Muscle of leg (tissue), 11 donors: Measurements from ENCODE around the gene WDR26. TPM values are rescaled to one million over a fixed set of nuclear protein-coding genes. Genes with fewer than 3 reads are reported as not detected.

Experiments used
- DNase-seq: peaks from one replicate; pipeline ENCODE4 v3.0.0; 2013
- H3K27ac ChIP-seq: one replicate; pipeline ENCODE4 v1.5.1; 2013; ENCODE audit warnings: mild to moderate bottlenecking, low read length, control low read depth
- H3K27me3 ChIP-seq: one replicate; pipeline ENCODE4 v1.6.1; 2013; ENCODE audit warnings: low read length; ENCODE audit not compliant: control insufficient read depth, insufficient read depth
- H3K36me3 ChIP-seq: one replicate; pipeline ENCODE4 v1.6.1; 2013; ENCODE audit warnings: low read length; ENCODE audit not compliant: control insufficient read depth, insufficient read depth
- H3K4me1 ChIP-seq: one replicate; pipeline ENCODE4 v1.6.1; 2013; ENCODE audit warnings: low read length; ENCODE audit not compliant: control insufficient read depth, insufficient read depth
- H3K4me3 ChIP-seq: one replicate; pipeline ENCODE4 v1.5.1; 2013; ENCODE audit warnings: low read length, control low read depth
- H3K9me3 ChIP-seq: replicated peaks from 2 replicates; pipeline ENCODE4 v1.6.1; 2013; ENCODE audit warnings: low read depth, low read length; ENCODE audit not compliant: control insufficient read depth
- WGBS: methylation state at CpG from one replicate; pipeline ENCODE4 v1.1.5; 2013; ENCODE audit warnings: missing lambda C conversion rate; ENCODE audit not compliant: insufficient coverage; 5-methylcytosine and 5-hydroxymethylcytosine counted together
- polyA plus RNA-seq, 8 donors: library from polyadenylated mRNA; unstranded; fragments of 120-200 nt; gene quantifications; one replicate each; pipeline versions ENCODE4 v1.2.1 to v1.2.3, GENCODE V29; 2013; ENCODE audit warnings: inconsistent platforms in 1 of 8, low replicate concordance in 1 of 8; ENCODE audit not compliant: insufficient read length in 8 of 8, insufficient read depth in 1 of 8
- total RNA-seq: library from RNA; stranded (reverse); fragments of 120-200 nt; gene quantifications from one replicate; pipeline ENCODE4 v1.2.4, GENCODE V29; 2013

The WDR26 gene
- total and polyA plus RNA-seq, 9 donors: 39.8 to 77.9 (median 62.6) TPM

GRCh38 chr1:224381880-224382548 is 52.6 kb downstream of the WDR26 start:
- H3K4me1 ChIP-seq: no peaks in the 10 kb centered on the region
- DNase-seq: no peak

GRCh38 chr1:224380003-224380402 is 54.6 kb downstream of the WDR26 start:
- Histone ChIP-seq H3K36me3 (peaks cover 19% of the 10 kb centered on the region), H3K27ac (no peak overlapping the region)

More at GRCh38 chr1:224381880-224382548, 52.6 kb downstream of the WDR26 start:
- Histone ChIP-seq H3K27ac (no peak overlapping the region), H3K4me3 (no peak overlapping the region), H3K36me3 (peaks cover 5% of the 10 kb centered on the region), H3K9me3 (no peaks in the 10 kb centered on the region), H3K27me3 (no peaks in the 10 kb centered on the region)
- 100% methylated on average over 1 of the region's 4 CpGs for WGBS

GRCh38 chr1:224378855-224379631 is 55.6 kb downstream of the WDR26 start:
- Histone ChIP-seq H3K9me3 (no peaks in the 10 kb centered on the region), H3K36me3 (peaks cover 25% of the 10 kb centered on the region), H3K27me3 (no peaks in the 10 kb centered on the region), H3K4me3 (no peak overlapping the region), H3K27ac (no peak overlapping the region), H3K4me1 (no peaks in the 10 kb centered on the region)
- WGBS: 76% methylated on average over 4 of the region's 7 CpGs
- DNase-seq: no peak

More at GRCh38 chr1:224380003-224380402, 54.6 kb downstream of the WDR26 start:
- Histone ChIP-seq H3K27me3 (no peaks in the 10 kb centered on the region), H3K9me3 (no peaks in the 10 kb centered on the region), H3K4me1 (no peaks in the 10 kb centered on the region), H3K4me3 (no peak overlapping the region)
- no CpG with 5 or more reads among the region's 4 CpGs for WGBS
- peak; percentile 18 for DNase-seq

GRCh38 chr1:224377676-224378006 is 57.0 kb downstream of the WDR26 start:
- DNase-seq: no peak
- WGBS: no CpG with 5 or more reads among the region's 2 CpGs
- Histone ChIP-seq H3K4me3 (no peak overlapping the region), H3K4me1 (no peaks in the 10 kb centered on the region), H3K9me3 (no peaks in the 10 kb centered on the region), H3K27me3 (no peaks in the 10 kb centered on the region), H3K36me3 (peaks cover 34% of the 10 kb centered on the region), H3K27ac (no peak overlapping the region)

GRCh38 chr1:224375059-224375458 is 59.5 kb downstream of the WDR26 start:
- H3K27ac ChIP-seq: no peak overlapping the region
- DNase-seq: no peak
- no peaks in the 10 kb centered on the region for H3K9me3 ChIP-seq
- H3K36me3 ChIP-seq: peaks cover 47% of the 10 kb centered on the region
- no peak overlapping the region for H3K4me3 ChIP-seq
- no peaks in the 10 kb centered on the region for H3K4me1 ChIP-seq
- WGBS: 89% methylated on average over 3 of the region's 3 CpGs
- no peaks in the 10 kb centered on the region for H3K27me3 ChIP-seq

- Histone ChIP-seq H3K27ac (no peak overlapping the region), H3K4me1 (no peaks in the 10 kb centered on the region), H3K9me3 (no peaks in the 10 kb centered on the region), H3K27me3 (no peaks in the 10 kb centered on the region), H3K36me3 (peaks cover 62% of the 10 kb centered on the region), H3K4me3 (no peak overlapping the region)
- DNase-seq: no peak
- WGBS: 88% methylated on average over 4 of the region's 5 CpGs
Measured at GRCh38 chr1:224373008-224373590, 61.5 kb downstream of the WDR26 start.

GRCh38 chr1:224368409-224368808 is 66.2 kb downstream of the WDR26 start:
- Histone ChIP-seq H3K4me1 (no peaks in the 10 kb centered on the region), H3K9me3 (no peaks in the 10 kb centered on the region), H3K4me3 (no peak overlapping the region), H3K27ac (no peak overlapping the region), H3K36me3 (peaks cover 51% of the 10 kb centered on the region), H3K27me3 (no peaks in the 10 kb centered on the region)
- no CpG with 5 or more reads among the region's 5 CpGs for WGBS
- no peak for DNase-seq

- peaks cover 9% of the 10 kb centered on the region for H3K36me3 ChIP-seq
- H3K4me3 ChIP-seq: no peak overlapping the region
- peaks cover 4% of the 10 kb centered on the region for H3K4me1 ChIP-seq
- no peak for DNase-seq
- H3K27ac ChIP-seq: no peak overlapping the region
- WGBS: 68% methylated on average over 3 of the region's 3 CpGs
- no peaks in the 10 kb centered on the region for H3K27me3 ChIP-seq
- no peaks in the 10 kb centered on the region for H3K9me3 ChIP-seq
Measured at GRCh38 chr1:224359207-224359606, 75.4 kb downstream of the WDR26 start.

GRCh38 chr1:224358237-224358636 is 76.4 kb downstream of the WDR26 start:
- DNase-seq: no peak
- WGBS: no CpG with 5 or more reads among the region's 4 CpGs
- H3K36me3 ChIP-seq: peaks cover 6% of the 10 kb centered on the region
- H3K27ac ChIP-seq: no peak overlapping the region
- no peaks in the 10 kb centered on the region for H3K27me3 ChIP-seq
- H3K4me3 ChIP-seq: no peak overlapping the region
- peaks cover 4% of the 10 kb centered on the region for H3K4me1 ChIP-seq
- H3K9me3 ChIP-seq: no peaks in the 10 kb centered on the region

- Histone ChIP-seq H3K9me3 (no peaks in the 10 kb centered on the region), H3K27me3 (no peaks in the 10 kb centered on the region), H3K4me1 (peaks cover 4% of the 10 kb centered on the region), H3K27ac (peak overlapping the region; percentile 82), H3K36me3 (peaks cover 6% of the 10 kb centered on the region), H3K4me3 (peak overlapping the region; percentile 84)
- 80% methylated on average over 2 of the region's 9 CpGs for WGBS
- DNase-seq: no peak
Measured at GRCh38 chr1:224357626-224358124, 76.9 kb downstream of the WDR26 start.
